Fibroblast of skin of left quadriceps (primary cell): Measurements from ENCODE around the gene WNT2.
A peak's percentile ranks its signal among the peaks of the same experiment; 100 is the strongest.

Source experiments
- DNase-seq, 2 experiments: peaks; one replicate each; pipeline ENCODE4 v3.0.0-alpha.2; 2013; ENCODE audit warnings: low read depth in 2 of 2

Gene WNT2

GRCh38 chr7:117322741-117323304 is at the start of gene WNT2:
WNT2 (minus strand) TSS chr7:117323058; CDS start chr7:117322989, 69 bp downstream.
- DNase-seq: no peak

GRCh38 chr7:117372073-117372472 is 49.2 kb upstream of the WNT2 start:
- DNase-seq: no peak

- no peak for DNase-seq
These were observed 41.7 kb upstream of the WNT2 start for GRCh38 chr7:117364339-117365080.

GRCh38 chr7:117362294-117362888 is 39.5 kb upstream of the WNT2 start:
- DNase-seq: no peak

GRCh38 chr7:117350027-117350426 is 27.2 kb upstream of the WNT2 start:
- no peak for DNase-seq

GRCh38 chr7:117349570-117349969 is 26.7 kb upstream of the WNT2 start:
- no peak for DNase-seq

GRCh38 chr7:117347962-117348672 is 25.3 kb upstream of the WNT2 start:
- no peak for DNase-seq

- DNase-seq: no peak
These were observed 24.6 kb upstream of the WNT2 start for GRCh38 chr7:117347480-117347879.

GRCh38 chr7:117346161-117346560 is 23.3 kb upstream of the WNT2 start:
- DNase-seq: no peak

- peak; percentile 25 to 29 for DNase-seq
These were observed 15.2 kb upstream of the WNT2 start for GRCh38 chr7:117338020-117338419.

- DNase-seq: no peak
These were observed 10.3 kb upstream of the WNT2 start for GRCh38 chr7:117333168-117333567.

GRCh38 chr7:117332031-117332430 is 9.2 kb upstream of the WNT2 start:
- DNase-seq: no peak

GRCh38 chr7:117325836-117326235 is 3.0 kb upstream of the WNT2 start:
- no peak for DNase-seq

GRCh38 chr7:117324960-117325359 is 2.1 kb upstream of the WNT2 start:
- DNase-seq: no peak

- DNase-seq: peak in 1 of 2 experiments; percentile 25
These were observed 1.2 kb upstream of the WNT2 start for GRCh38 chr7:117323851-117324711.

GRCh38 chr7:117323305-117323850 is 520 bp upstream of the WNT2 start:
- no peak for DNase-seq

- no peak for DNase-seq
These were observed 2.3 kb downstream of the WNT2 start for GRCh38 chr7:117320523-117320922.

GRCh38 chr7:117319181-117319580 is 3.7 kb downstream of the WNT2 start:
- DNase-seq: no peak

GRCh38 chr7:117313582-117313981 is 9.3 kb downstream of the WNT2 start:
- DNase-seq: no peak

- no peak for DNase-seq
These were observed 10.0 kb downstream of the WNT2 start for GRCh38 chr7:117312593-117313580.
